CD14-positive monocyte (primary cell): ENCODE data around the gene ORC1. TPM values are rescaled to one million over a fixed set of nuclear protein-coding genes. Genes with fewer than 3 reads are reported as not detected.

ENCODE experiments used
- DNase-seq, 3 donors: peaks; one replicate each; pipeline ENCODE4 v3.0.0-alpha.2; 2011 to 2022
- H2AFZ ChIP-seq: 2 replicates; pipeline ENCODE4 v1.6.0; 2012; ENCODE audit warnings: mild to moderate bottlenecking, low read depth, low read length, inconsistent platforms; ENCODE audit not compliant: insufficient read depth, poor library complexity, severe bottlenecking
- H3K27ac ChIP-seq, 2 donors: 1 replicate in 1 of 2; 2 replicates in 1 of 2; pipeline ENCODE4 v1.5.1; 2012 to 2013; ENCODE audit warnings: low read length in 2 of 2, control low read depth in 1 of 2, inconsistent platforms in 1 of 2, low read depth in 1 of 2, mild to moderate bottlenecking in 1 of 2
- H3K27me3 ChIP-seq, 2 donors: one replicate each; pipeline versions ENCODE4 v1.6.0 to v1.6.1; 2011 to 2013; ENCODE audit warnings: low read length in 2 of 2; ENCODE audit not compliant: control insufficient read depth in 2 of 2, insufficient read depth in 2 of 2
- H3K36me3 ChIP-seq, 2 donors: replicated peaks in 1 of 2; 1 replicate in 1 of 2; 2 replicates in 1 of 2; pipeline versions ENCODE4 v1.5.1 to v1.6.1; 2012 to 2013; ENCODE audit warnings: low read length in 2 of 2, control low read depth in 1 of 2, inconsistent platforms in 1 of 2, mild to moderate bottlenecking in 1 of 2; ENCODE audit not compliant: insufficient read depth in 2 of 2, control insufficient read depth in 1 of 2
- H3K4me1 ChIP-seq, 2 donors: 1 replicate in 1 of 2; 2 replicates in 1 of 2; pipeline versions ENCODE4 v1.5.1 to v1.6.1; 2012 to 2013; ENCODE audit warnings: low read length in 2 of 2, control low read depth in 1 of 2, inconsistent platforms in 1 of 2, mild to moderate bottlenecking in 1 of 2, moderate library complexity in 1 of 2; ENCODE audit not compliant: insufficient read depth in 2 of 2, control insufficient read depth in 1 of 2
- H3K4me2 ChIP-seq: replicated peaks from 2 replicates; pipeline ENCODE3; 2012; ENCODE audit warnings: low read length, moderate library complexity, mild to moderate bottlenecking; ENCODE audit not compliant: poor library complexity, severe bottlenecking; ENCODE audit errors: extremely low read depth
- H3K4me3 ChIP-seq, 3 experiments: fragments of 200-600 bp in 1 of 3; sonication (generic) in 1 of 3; replicated peaks in 1 of 3; 1 replicate in 2 of 3; 2 replicates in 1 of 3; pipeline ENCODE4 v1.5.1; 2011 to 2013; ENCODE audit warnings: low read length in 3 of 3, mild to moderate bottlenecking in 3 of 3, control low read depth in 2 of 3, low read depth in 2 of 3, inconsistent platforms in 1 of 3, moderate library complexity in 1 of 3
- H3K79me2 ChIP-seq: 2 replicates; pipeline ENCODE4 v1.6.0; 2012; ENCODE audit warnings: mild to moderate bottlenecking, control low read depth, inconsistent platforms, low read length, moderate library complexity; ENCODE audit not compliant: insufficient read depth
- H3K9ac ChIP-seq: 2 replicates; pipeline ENCODE4 v1.6.0; 2017; ENCODE audit warnings: low read length, mild to moderate bottlenecking; ENCODE audit not compliant: insufficient read depth, poor library complexity, severe bottlenecking
- H3K9me3 ChIP-seq, 2 donors: replicated peaks in 1 of 2; 1 replicate in 1 of 2; 2 replicates in 1 of 2; pipeline versions ENCODE4 v1.5.1 to v1.6.1; 2012 to 2013; ENCODE audit warnings: low read length in 2 of 2, control low read depth in 1 of 2; ENCODE audit not compliant: control insufficient read depth in 1 of 2, insufficient read depth in 1 of 2
- H4K20me1 ChIP-seq: 2 replicates; pipeline ENCODE4 v1.6.0; 2012; ENCODE audit warnings: mild to moderate bottlenecking, low read length, control low read depth, moderate library complexity; ENCODE audit not compliant: insufficient read depth
- H3K27ac Mint-ChIP-seq, 7 donors: one replicate each; pipeline ENCODE4 v1.8.0; 2020; ENCODE audit warnings: mild to moderate bottlenecking in 7 of 7, mixed read lengths in 7 of 7, moderate library complexity in 6 of 7, inconsistent platforms in 2 of 7
- H3K27me3 Mint-ChIP-seq, 3 donors: one replicate each; pipeline ENCODE4 v1.8.0; 2021 to 2022; ENCODE audit warnings: low read depth in 3 of 3, mild to moderate bottlenecking in 3 of 3, mixed read lengths in 3 of 3, moderate library complexity in 3 of 3, inconsistent platforms in 1 of 3
- H3K36me3 Mint-ChIP-seq, 2 donors: one replicate each; pipeline ENCODE4 v1.8.0; 2020; ENCODE audit warnings: mixed read lengths in 2 of 2, inconsistent platforms in 1 of 2, mild to moderate bottlenecking in 1 of 2
- H3K4me1 Mint-ChIP-seq: one replicate; pipeline ENCODE4 v1.8.0; 2020; ENCODE audit warnings: mild to moderate bottlenecking, mixed read lengths
- H3K4me3 Mint-ChIP-seq, 2 donors: one replicate each; pipeline ENCODE4 v1.8.0; 2020; ENCODE audit warnings: mild to moderate bottlenecking in 2 of 2, mixed read lengths in 2 of 2, moderate library complexity in 1 of 2
- H3K9me3 Mint-ChIP-seq, 7 donors: one replicate each; pipeline ENCODE4 v1.8.0; 2020 to 2022; ENCODE audit warnings: mixed read lengths in 7 of 7, mild to moderate bottlenecking in 6 of 7, moderate library complexity in 6 of 7, inconsistent platforms in 2 of 7
- WGBS: methylation state at CpG from one replicate; pipeline ENCODE4 v1.1.5; 2013; ENCODE audit warnings: missing lambda C conversion rate; ENCODE audit not compliant: insufficient coverage; 5-methylcytosine and 5-hydroxymethylcytosine counted together
- intact Hi-C, 2 donors: fragments of 100-400 bp; cut with micrococcal nuclease; formaldehyde crosslinking; loops; one replicate each; pipeline versions ENCODE4 v1.15.0 to v1.15.1; 2023
- polyA plus RNA-seq, 3 donors: library from polyadenylated mRNA; depleted of rRNA in 1 of 3; unstranded in 2 of 3; stranded (reverse) in 1 of 3; fragments of 300-500 nt in 2 of 3; fragments of >200 nt in 1 of 3; fragmentation: Illumina TruSeq in 2 of 3; gene quantifications; 1 replicate in 2 of 3; 2 replicates in 1 of 3; pipeline ENCODE4 v1.2.3, GENCODE V29; 2012 to 2021
- TF ChIP-seq, protein P1 (sequence below): fragments of 200-600 bp; IDR thresholded peaks from one replicate; pipeline ENCODE4 v1.8.0; 2022; ENCODE audit warnings: antibody characterized with exemption, mild to moderate bottlenecking

Gene ORC1
- polyA plus RNA-seq, 3 donors: 0.12 to 0.27 TPM; not detected in 1

DNA sequence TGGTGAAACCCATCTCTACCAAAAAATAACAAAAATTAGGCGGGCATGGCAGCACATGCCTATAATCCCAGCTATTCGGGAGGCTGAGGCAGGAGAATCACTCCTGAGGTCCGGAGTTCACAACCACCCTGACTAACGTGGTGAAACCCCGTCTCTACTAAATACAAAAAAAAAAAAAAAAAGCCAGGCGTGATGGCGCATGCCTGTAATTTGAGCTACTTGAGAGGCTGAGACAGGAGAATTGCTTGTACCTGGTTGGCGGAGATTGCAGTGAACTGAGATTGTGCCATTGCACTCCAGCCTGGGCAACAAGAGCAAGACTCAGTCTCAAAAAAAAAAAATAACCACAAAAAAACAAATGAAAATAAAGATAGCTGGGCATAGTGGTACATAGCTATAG lies 80.5 kb downstream of the ORC1 start:
- Histone ChIP-seq H3K27me3 (no peaks in the 10 kb centered on the region), H3K9me3 (no peaks in the 10 kb centered on the region), H3K27ac (no peak overlapping the region), H3K9ac (no peak overlapping the region), H3K4me3 (no peak overlapping the region), H3K36me3 (no peaks in the 10 kb centered on the region), H3K4me2 (no peak overlapping the region), H2AFZ (no peak overlapping the region), H4K20me1 (no peaks in the 10 kb centered on the region), H3K4me1 (no peaks in the 10 kb centered on the region), H3K79me2 (no peaks in the 10 kb centered on the region)
- H3K27ac Mint-ChIP-seq: peak overlapping the region in 1 of 7 donors; percentile 31
- no peaks in the 10 kb centered on the region for H3K36me3 Mint-ChIP-seq
- no peaks in the 10 kb centered on the region for H3K4me1 Mint-ChIP-seq
- TF ChIP-seq, protein P1, sequence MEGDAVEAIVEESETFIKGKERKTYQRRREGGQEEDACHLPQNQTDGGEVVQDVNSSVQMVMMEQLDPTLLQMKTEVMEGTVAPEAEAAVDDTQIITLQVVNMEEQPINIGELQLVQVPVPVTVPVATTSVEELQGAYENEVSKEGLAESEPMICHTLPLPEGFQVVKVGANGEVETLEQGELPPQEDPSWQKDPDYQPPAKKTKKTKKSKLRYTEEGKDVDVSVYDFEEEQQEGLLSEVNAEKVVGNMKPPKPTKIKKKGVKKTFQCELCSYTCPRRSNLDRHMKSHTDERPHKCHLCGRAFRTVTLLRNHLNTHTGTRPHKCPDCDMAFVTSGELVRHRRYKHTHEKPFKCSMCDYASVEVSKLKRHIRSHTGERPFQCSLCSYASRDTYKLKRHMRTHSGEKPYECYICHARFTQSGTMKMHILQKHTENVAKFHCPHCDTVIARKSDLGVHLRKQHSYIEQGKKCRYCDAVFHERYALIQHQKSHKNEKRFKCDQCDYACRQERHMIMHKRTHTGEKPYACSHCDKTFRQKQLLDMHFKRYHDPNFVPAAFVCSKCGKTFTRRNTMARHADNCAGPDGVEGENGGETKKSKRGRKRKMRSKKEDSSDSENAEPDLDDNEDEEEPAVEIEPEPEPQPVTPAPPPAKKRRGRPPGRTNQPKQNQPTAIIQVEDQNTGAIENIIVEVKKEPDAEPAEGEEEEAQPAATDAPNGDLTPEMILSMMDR: no peak
- H3K4me3 Mint-ChIP-seq: no peak overlapping the region
- no CpG with 5 or more reads among the region's 8 CpGs for WGBS
- peaks cover 2 to 6% (median 3%) of the 10 kb centered on the region in 3 donors for H3K27me3 Mint-ChIP-seq
- peaks cover 0 to 1% (median 0%) of the 10 kb centered on the region in 7 donors for H3K9me3 Mint-ChIP-seq
- no peak for DNase-seq
- intact Hi-C loops: no loop called here

Other genes starting within 250 kb of the ORC1 start
- gene CC2D1B, start 38.2 kb downstream of the ORC1 start, polyA plus RNA-seq: 10 to 100 TPM in 1 of 3 donors, 1 to 10 TPM in 2; 1.7 to 17.5 (median 2.4) TPM
- gene PRPF38A, start 179 bp upstream of the ORC1 start, polyA plus RNA-seq: 10 to 100 TPM; 19.7 to 30.9 (median 25.2) TPM
- gene TUT4, start 148.7 kb upstream of the ORC1 start, polyA plus RNA-seq: 10 to 100 TPM in 1 of 3 donors, 1 to 10 TPM in 2; 4.3 to 24.2 (median 7.6) TPM
- gene GPX7, start 197.9 kb upstream of the ORC1 start, polyA plus RNA-seq: 1 to 10 TPM; 1.7 to 3.3 (median 2.9) TPM
- gene SHISAL2A, start 228.7 kb upstream of the ORC1 start, polyA plus RNA-seq: under 1 TPM in 2 of 3 donors, not detected in 1; 0.03 to 0.28 TPM